ENCODE results near the gene CMSS1. TPM values are rescaled to one million over a fixed set of nuclear protein-coding genes. Genes with fewer than 3 reads are reported as not detected.
"Not testable (repeated sequence)": the region's sequence is repeated elsewhere in the genome, so short reads cannot be mapped to it uniquely, and the experiment has no call there.

The CMSS1 gene
- total RNA-seq, 1 donor from 2014 or later, result 8.2 TPM

- no peak for FAIRE-seq
Measured at GRCh38 chr3:100228247-100228646, 410.6 kb downstream of the CMSS1 start.

GRCh38 chr3:100229188-100229587 is 411.5 kb downstream of the CMSS1 start:
- not testable (repeated sequence) for FAIRE-seq; DNase-seq (ENCODE audit: low spot score in 2 of 2)

More at GRCh38 chr3:100228247-100228646, 410.6 kb downstream of the CMSS1 start:
- no peak for DNase-seq (ENCODE audit: low spot score in 2 of 2)

GRCh38 chr3:100230710-100231109 is 413.0 kb downstream of the CMSS1 start:
- DNase-seq (ENCODE audit: low spot score in 2 of 2) (no peak), FAIRE-seq (no peak)

Small RNA genes lying within 50 kb of the gene (small RNA-seq; reads per million reads assigned to genes)
- not detected for gene MIR3921

Other genes with a start within 250 kb of the CMSS1 start
- gene COL8A1, start 179.3 kb upstream of the CMSS1 start, total RNA-seq, result 1.6 TPM